Measurements from ENCODE around the gene JMJD6. TPM values are rescaled to one million over a fixed set of nuclear protein-coding genes. Genes with fewer than 3 reads are reported as not detected.

JMJD6 gene
- total and polyA plus RNA-seq, 9 of the 15 experiments (the other 6 are each of a cell fraction or from before 2014, with no cell fraction given): 2.5 to 52.3 (median 36.3) TPM

GRCh38 chr17:76697702-76698465 lies 28.5 kb downstream of the JMJD6 start (continued):
- TF ChIP-seq, protein P1, sequence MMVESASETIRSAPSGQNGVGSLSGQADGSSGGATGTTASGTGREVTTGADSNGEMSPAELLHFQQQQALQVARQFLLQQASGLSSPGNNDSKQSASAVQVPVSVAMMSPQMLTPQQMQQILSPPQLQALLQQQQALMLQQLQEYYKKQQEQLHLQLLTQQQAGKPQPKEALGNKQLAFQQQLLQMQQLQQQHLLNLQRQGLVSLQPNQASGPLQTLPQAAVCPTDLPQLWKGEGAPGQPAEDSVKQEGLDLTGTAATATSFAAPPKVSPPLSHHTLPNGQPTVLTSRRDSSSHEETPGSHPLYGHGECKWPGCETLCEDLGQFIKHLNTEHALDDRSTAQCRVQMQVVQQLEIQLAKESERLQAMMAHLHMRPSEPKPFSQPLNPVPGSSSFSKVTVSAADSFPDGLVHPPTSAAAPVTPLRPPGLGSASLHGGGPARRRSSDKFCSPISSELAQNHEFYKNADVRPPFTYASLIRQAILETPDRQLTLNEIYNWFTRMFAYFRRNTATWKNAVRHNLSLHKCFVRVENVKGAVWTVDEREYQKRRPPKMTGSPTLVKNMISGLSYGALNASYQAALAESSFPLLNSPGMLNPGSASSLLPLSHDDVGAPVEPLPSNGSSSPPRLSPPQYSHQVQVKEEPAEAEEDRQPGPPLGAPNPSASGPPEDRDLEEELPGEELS (CRISPR knock-in tag; IDR thresholded peaks at IDR 0.05; ENCODE audit: borderline replicate concordance): no peak
- TF ChIP-seq UBTF (IDR thresholded peaks at IDR 0.05; ENCODE audit: borderline replicate concordance in 1 of 2, low read depth in 2 of 2, low read length in 2 of 2) (no peak), MBD2 (IDR thresholded peaks at IDR 0.05; ENCODE audit: borderline replicate concordance, low read depth) (no peak), ZNF444 (CRISPR knock-in tag; IDR thresholded peaks at IDR 0.05) (peak; percentile 93), ZNF316 (IDR thresholded peaks at IDR 0.05) (no peak)
- TF ChIP-seq, protein P2, sequence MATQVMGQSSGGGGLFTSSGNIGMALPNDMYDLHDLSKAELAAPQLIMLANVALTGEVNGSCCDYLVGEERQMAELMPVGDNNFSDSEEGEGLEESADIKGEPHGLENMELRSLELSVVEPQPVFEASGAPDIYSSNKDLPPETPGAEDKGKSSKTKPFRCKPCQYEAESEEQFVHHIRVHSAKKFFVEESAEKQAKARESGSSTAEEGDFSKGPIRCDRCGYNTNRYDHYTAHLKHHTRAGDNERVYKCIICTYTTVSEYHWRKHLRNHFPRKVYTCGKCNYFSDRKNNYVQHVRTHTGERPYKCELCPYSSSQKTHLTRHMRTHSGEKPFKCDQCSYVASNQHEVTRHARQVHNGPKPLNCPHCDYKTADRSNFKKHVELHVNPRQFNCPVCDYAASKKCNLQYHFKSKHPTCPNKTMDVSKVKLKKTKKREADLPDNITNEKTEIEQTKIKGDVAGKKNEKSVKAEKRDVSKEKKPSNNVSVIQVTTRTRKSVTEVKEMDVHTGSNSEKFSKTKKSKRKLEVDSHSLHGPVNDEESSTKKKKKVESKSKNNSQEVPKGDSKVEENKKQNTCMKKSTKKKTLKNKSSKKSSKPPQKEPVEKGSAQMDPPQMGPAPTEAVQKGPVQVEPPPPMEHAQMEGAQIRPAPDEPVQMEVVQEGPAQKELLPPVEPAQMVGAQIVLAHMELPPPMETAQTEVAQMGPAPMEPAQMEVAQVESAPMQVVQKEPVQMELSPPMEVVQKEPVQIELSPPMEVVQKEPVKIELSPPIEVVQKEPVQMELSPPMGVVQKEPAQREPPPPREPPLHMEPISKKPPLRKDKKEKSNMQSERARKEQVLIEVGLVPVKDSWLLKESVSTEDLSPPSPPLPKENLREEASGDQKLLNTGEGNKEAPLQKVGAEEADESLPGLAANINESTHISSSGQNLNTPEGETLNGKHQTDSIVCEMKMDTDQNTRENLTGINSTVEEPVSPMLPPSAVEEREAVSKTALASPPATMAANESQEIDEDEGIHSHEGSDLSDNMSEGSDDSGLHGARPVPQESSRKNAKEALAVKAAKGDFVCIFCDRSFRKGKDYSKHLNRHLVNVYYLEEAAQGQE (IDR thresholded peaks at IDR 0.05; ENCODE audit: borderline replicate concordance): no peak
- TF ChIP-seq, protein P2 (CRISPR knock-in tag; IDR thresholded peaks at IDR 0.05; ENCODE audit: low read depth): no peak
- TF ChIP-seq, protein P3, sequence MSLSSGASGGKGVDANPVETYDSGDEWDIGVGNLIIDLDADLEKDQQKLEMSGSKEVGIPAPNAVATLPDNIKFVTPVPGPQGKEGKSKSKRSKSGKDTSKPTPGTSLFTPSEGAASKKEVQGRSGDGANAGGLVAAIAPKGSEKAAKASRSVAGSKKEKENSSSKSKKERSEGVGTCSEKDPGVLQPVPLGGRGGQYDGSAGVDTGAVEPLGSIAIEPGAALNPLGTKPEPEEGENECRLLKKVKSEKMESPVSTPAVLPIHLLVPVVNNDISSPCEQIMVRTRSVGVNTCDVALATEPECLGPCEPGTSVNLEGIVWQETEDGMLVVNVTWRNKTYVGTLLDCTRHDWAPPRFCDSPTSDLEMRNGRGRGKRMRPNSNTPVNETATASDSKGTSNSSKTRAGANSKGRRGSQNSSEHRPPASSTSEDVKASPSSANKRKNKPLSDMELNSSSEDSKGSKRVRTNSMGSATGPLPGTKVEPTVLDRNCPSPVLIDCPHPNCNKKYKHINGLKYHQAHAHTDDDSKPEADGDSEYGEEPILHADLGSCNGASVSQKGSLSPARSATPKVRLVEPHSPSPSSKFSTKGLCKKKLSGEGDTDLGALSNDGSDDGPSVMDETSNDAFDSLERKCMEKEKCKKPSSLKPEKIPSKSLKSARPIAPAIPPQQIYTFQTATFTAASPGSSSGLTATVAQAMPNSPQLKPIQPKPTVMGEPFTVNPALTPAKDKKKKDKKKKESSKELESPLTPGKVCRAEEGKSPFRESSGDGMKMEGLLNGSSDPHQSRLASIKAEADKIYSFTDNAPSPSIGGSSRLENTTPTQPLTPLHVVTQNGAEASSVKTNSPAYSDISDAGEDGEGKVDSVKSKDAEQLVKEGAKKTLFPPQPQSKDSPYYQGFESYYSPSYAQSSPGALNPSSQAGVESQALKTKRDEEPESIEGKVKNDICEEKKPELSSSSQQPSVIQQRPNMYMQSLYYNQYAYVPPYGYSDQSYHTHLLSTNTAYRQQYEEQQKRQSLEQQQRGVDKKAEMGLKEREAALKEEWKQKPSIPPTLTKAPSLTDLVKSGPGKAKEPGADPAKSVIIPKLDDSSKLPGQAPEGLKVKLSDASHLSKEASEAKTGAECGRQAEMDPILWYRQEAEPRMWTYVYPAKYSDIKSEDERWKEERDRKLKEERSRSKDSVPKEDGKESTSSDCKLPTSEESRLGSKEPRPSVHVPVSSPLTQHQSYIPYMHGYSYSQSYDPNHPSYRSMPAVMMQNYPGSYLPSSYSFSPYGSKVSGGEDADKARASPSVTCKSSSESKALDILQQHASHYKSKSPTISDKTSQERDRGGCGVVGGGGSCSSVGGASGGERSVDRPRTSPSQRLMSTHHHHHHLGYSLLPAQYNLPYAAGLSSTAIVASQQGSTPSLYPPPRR (CRISPR knock-in tag; IDR thresholded peaks at IDR 0.05; ENCODE audit: borderline replicate concordance): no peak
